Measurements from ENCODE around the gene SLC18A3.

SLC18A3 gene

DNA sequence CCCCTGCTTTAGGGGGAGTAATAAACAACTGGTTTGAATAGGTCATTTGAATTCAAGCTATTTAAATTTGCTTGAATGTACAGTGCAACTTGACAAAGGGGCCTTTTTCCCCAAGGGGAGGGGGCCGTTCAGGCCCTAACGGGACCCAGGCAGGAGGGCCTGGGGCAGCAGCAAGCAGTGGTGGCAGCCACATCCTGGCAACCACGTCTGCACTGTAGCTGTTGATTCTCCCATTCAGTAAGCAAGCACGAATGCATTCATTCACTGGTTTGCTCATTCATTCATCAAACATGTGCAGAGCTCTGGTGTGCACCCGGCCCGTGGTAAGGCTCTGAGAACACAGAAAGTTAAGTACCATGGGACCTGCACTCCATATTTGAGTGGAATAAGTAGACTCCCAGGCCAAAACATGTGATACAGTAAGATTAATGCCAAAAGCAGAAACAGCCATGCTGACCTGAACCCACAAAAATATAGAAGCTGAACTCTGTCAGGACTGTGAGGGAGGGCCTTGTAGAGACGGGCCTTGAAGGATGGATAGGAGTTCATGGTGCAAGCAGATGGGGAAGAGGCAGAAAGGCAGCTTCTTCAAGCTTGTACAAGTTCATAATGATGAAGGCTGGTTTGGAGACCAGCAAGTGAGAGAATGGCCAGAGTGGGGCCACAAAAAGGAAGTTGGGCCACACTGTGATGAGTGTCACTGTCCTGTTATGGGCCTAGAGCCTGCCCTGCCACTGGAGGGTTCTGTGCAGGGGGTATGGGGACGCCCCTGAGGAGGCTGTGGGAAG is 40.0 kb downstream of the SLC18A3 start:
- H3K4me1 ChIP-seq: no peaks in the 10 kb centered on the region
- H3K4me2 ChIP-seq (ENCODE audit: low read length): no peak overlapping the region
- H2AFZ ChIP-seq: no peak overlapping the region
- TF ChIP-seq, protein P1, sequence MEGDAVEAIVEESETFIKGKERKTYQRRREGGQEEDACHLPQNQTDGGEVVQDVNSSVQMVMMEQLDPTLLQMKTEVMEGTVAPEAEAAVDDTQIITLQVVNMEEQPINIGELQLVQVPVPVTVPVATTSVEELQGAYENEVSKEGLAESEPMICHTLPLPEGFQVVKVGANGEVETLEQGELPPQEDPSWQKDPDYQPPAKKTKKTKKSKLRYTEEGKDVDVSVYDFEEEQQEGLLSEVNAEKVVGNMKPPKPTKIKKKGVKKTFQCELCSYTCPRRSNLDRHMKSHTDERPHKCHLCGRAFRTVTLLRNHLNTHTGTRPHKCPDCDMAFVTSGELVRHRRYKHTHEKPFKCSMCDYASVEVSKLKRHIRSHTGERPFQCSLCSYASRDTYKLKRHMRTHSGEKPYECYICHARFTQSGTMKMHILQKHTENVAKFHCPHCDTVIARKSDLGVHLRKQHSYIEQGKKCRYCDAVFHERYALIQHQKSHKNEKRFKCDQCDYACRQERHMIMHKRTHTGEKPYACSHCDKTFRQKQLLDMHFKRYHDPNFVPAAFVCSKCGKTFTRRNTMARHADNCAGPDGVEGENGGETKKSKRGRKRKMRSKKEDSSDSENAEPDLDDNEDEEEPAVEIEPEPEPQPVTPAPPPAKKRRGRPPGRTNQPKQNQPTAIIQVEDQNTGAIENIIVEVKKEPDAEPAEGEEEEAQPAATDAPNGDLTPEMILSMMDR (IDR thresholded peaks at IDR 0.05): no peak
- no peak overlapping the region for H3K9ac ChIP-seq
- H3K36me3 ChIP-seq (ENCODE audit: control insufficient read depth, insufficient read depth, low read length): no peaks in the 10 kb centered on the region
- H3K4me3 ChIP-seq (ENCODE audit: low read depth, low read length): no peak overlapping the region
- H3K27me3 ChIP-seq (ENCODE audit: control insufficient read depth, insufficient read depth, low read length): no peaks in the 10 kb centered on the region
- no peaks in the 10 kb centered on the region for H3K9me3 ChIP-seq (ENCODE audit: control insufficient read depth, low read length)
- no peak overlapping the region for H3K27ac ChIP-seq
- H3K79me2 ChIP-seq: no peaks in the 10 kb centered on the region

DNA sequence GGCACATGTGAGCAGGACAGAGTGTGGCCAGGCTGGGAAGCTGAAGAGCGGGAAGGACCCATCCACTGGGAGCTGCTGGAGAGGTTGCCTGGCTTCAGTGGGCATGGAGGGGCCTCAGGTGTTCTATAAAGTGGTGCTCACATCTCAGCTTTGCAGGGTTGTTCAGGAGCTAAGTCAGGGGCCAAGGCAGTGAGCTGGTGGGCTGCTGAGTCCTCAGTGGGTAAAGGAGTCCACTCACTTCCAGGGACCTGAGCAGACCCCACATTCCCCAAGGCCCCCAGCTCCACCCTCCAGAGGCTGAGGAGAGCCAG is 40.6 kb downstream of the SLC18A3 start:
- Histone ChIP-seq H2AFZ (no peak overlapping the region), H3K4me2 (ENCODE audit: low read length) (no peak overlapping the region), H3K27me3 (ENCODE audit: control insufficient read depth, insufficient read depth, low read length) (no peaks in the 10 kb centered on the region), H3K9ac (no peak overlapping the region), H3K4me3 (ENCODE audit: low read depth, low read length) (no peak overlapping the region), H3K79me2 (no peaks in the 10 kb centered on the region), H3K36me3 (ENCODE audit: control insufficient read depth, insufficient read depth, low read length) (no peaks in the 10 kb centered on the region), H3K27ac (no peak overlapping the region), H3K4me1 (no peaks in the 10 kb centered on the region), H3K9me3 (ENCODE audit: control insufficient read depth, low read length) (no peaks in the 10 kb centered on the region)
- TF ChIP-seq, protein P1 (IDR thresholded peaks at IDR 0.05): no peak

DNA sequence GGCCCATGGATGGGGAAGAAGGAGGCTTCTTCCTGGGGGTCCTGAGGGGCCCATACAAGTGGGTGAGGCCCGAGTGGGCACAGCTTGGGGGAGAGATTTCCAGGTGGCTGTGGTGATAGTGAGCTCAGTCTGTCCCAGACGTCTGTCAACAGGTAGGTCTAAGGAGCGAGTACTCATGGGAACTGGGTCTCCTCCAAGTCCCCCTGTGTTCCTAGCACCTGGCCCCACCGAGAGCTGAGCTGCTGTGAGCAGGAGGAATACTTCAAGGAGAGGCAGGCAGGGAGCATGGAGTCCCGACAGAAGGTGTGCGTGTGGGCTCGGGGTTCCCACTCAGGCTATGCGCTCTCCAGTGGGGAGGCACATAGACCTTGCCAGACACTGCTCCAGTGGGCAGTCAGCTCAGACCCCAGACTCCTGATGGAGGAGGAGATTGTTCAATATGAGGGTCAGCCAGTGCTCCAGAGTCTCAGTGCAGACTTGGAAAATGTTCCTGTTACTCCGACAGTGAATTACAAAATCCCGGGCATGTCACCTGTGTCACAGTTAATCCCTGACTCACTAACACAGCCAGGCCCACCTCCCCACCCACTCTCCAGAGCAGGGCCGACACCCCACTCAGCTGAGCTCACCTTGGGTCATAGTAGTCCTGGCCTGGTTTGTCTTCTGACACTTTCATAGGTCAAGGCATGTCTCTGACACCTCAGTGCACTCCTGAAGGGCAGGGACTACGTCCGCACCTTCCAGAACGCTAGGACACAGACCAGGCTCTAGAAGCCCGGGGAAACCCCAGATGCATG is 41.1 kb downstream of the SLC18A3 start:
- no peak overlapping the region for H3K27ac ChIP-seq

DNA sequence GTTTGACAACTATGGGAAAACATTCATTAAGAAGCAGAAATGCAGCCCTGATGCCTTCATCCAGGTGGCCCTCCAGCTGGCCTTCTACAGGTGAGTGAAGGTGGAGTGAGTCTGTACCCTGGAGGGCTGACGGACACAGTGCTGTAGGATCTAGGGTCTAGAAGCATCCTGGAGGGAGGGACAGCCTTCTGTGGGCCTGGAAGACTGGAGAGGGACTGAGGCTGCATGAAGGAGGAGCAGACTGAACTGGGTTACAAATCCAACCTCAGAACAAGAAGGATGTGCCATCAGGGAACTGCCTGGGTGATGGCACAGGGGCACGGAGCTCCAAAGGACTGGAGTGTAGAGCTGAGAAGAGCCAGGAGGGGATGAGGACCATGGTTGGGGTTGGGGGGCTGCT is 41.8 kb downstream of the SLC18A3 start:
- no peaks in the 10 kb centered on the region for H3K9me3 ChIP-seq (ENCODE audit: control insufficient read depth, low read length)
- H2AFZ ChIP-seq: no peak overlapping the region
- TF ChIP-seq, protein P1 (IDR thresholded peaks at IDR 0.05): no peak
- H3K4me3 ChIP-seq (ENCODE audit: low read depth, low read length): no peak overlapping the region
- no peak overlapping the region for H3K4me2 ChIP-seq (ENCODE audit: low read length)
- no peak overlapping the region for H3K27ac ChIP-seq
- H3K9ac ChIP-seq: no peak overlapping the region
- no peaks in the 10 kb centered on the region for H3K4me1 ChIP-seq
- no peaks in the 10 kb centered on the region for H3K79me2 ChIP-seq
- H3K27me3 ChIP-seq (ENCODE audit: control insufficient read depth, insufficient read depth, low read length): no peaks in the 10 kb centered on the region
- no peaks in the 10 kb centered on the region for H3K36me3 ChIP-seq (ENCODE audit: control insufficient read depth, insufficient read depth, low read length)

More for the DNA sequence above, 41.1 kb downstream of the SLC18A3 start:
- Histone ChIP-seq H3K4me1 (no peaks in the 10 kb centered on the region), H3K9me3 (ENCODE audit: control insufficient read depth, low read length) (no peaks in the 10 kb centered on the region), H3K27me3 (ENCODE audit: control insufficient read depth, insufficient read depth, low read length) (no peaks in the 10 kb centered on the region), H3K9ac (no peak overlapping the region), H2AFZ (no peak overlapping the region), H3K4me2 (ENCODE audit: low read length) (no peak overlapping the region), H3K79me2 (no peaks in the 10 kb centered on the region), H3K4me3 (ENCODE audit: low read depth, low read length) (no peak overlapping the region), H3K36me3 (ENCODE audit: control insufficient read depth, insufficient read depth, low read length) (no peaks in the 10 kb centered on the region)
- TF ChIP-seq, protein P1 (IDR thresholded peaks at IDR 0.05): no peak
